HepG2 (cell line): Measurements from ENCODE around the gene MYD88. TPM values are rescaled to one million over a fixed set of nuclear protein-coding genes. Genes with fewer than 3 reads are reported as not detected.

Experiments
- ARNT2 ChIP-seq: sonication (generic); formaldehyde crosslinking; IDR thresholded peaks from 2 replicates; pipeline ENCODE4 v1.8.0; 2022; ENCODE audit warnings: mild to moderate bottlenecking, low read depth, missing genetic modification reagents, moderate library complexity
- NKX3-1 ChIP-seq: sonication (generic); formaldehyde crosslinking; IDR thresholded peaks from 2 replicates; pipeline ENCODE4 v1.5.0; 2020; ENCODE audit warnings: missing genetic modification reagents
- POLR2A ChIP-seq, 2 experiments: IDR thresholded peaks; 2 replicates each; pipeline ENCODE4 v1.6.1; 2011; ENCODE audit warnings: low read depth in 2 of 2, low read length in 2 of 2, mild to moderate bottlenecking in 1 of 2, moderate library complexity in 1 of 2; ENCODE audit not compliant: insufficient read depth in 1 of 2
- SOX5 ChIP-seq: IDR thresholded peaks from 2 replicates; pipeline ENCODE4 v1.6.1; 2016; ENCODE audit warnings: borderline replicate concordance
- ZFP37 ChIP-seq: sonication (generic); formaldehyde crosslinking; IDR thresholded peaks from 2 replicates; pipeline ENCODE4 v1.4.0; 2020; ENCODE audit warnings: missing genetic modification reagents, borderline replicate concordance
- ZNF264 ChIP-seq: sonication (generic); formaldehyde crosslinking; IDR thresholded peaks from 2 replicates; pipeline ENCODE4 v1.4.0; 2020; ENCODE audit warnings: missing genetic modification reagents
- ZNF501 ChIP-seq: sonication (generic); formaldehyde crosslinking; IDR thresholded peaks from 2 replicates; pipeline ENCODE4 v1.5.1; 2020; ENCODE audit warnings: mild to moderate bottlenecking, moderate library complexity, missing genetic modification reagents
- ZNF577 ChIP-seq: sonication (generic); formaldehyde crosslinking; IDR thresholded peaks from 2 replicates; pipeline ENCODE4 v1.4.0; 2020; ENCODE audit warnings: mild to moderate bottlenecking, low read depth, missing genetic modification reagents, borderline replicate concordance
- ZNF670 ChIP-seq: sonication (generic); formaldehyde crosslinking; IDR thresholded peaks from 2 replicates; pipeline ENCODE4 v1.8.0; 2022; ENCODE audit warnings: mild to moderate bottlenecking, missing genetic modification reagents, borderline replicate concordance
- ZNF775 ChIP-seq: sonication (generic); formaldehyde crosslinking; IDR thresholded peaks from 2 replicates; pipeline ENCODE4 v1.4.0; 2020; ENCODE audit warnings: missing genetic modification reagents, mild to moderate bottlenecking, moderate library complexity, borderline replicate concordance
- ZNF777 ChIP-seq: sonication (generic); formaldehyde crosslinking; IDR thresholded peaks from 2 replicates; pipeline ENCODE4 v1.4.0; 2020; ENCODE audit warnings: missing genetic modification reagents
- polyA plus RNA-seq, 8 experiments: library from polyadenylated mRNA; depleted of rRNA in 3 of 8; stranded (reverse) in 7 of 8; unstranded in 1 of 8; fragments of >200 nt; fragmentation: Illumina TruSeq in 4 of 8; extraction: Trizol in 4 of 8; gene quantifications; 2 replicates each; pipeline versions ENCODE4 v1.2.1 to v1.2.3, GENCODE V29; 2011 to 2016; ENCODE audit warnings: low read depth in 4 of 8, missing spikeins in 1 of 8, mixed read lengths in 1 of 8; ENCODE audit not compliant: insufficient read depth in 1 of 8
- total RNA-seq, 5 experiments: library from RNA; depleted of rRNA; stranded (reverse); fragments of >200 nt; fragmentation: Illumina TruSeq; extraction: Trizol; gene quantifications; 2 replicates each; pipeline ENCODE4 v1.2.3, GENCODE V29; 2016; ENCODE audit warnings: low read depth in 1 of 5
- TF ChIP-seq, protein P1 (sequence below): sonication (generic); formaldehyde crosslinking; IDR thresholded peaks from 2 replicates; pipeline ENCODE4 v1.4.0; 2020; ENCODE audit warnings: mild to moderate bottlenecking, missing genetic modification reagents
- TF ChIP-seq, protein P2 (sequence below): sonication (generic); formaldehyde crosslinking; IDR thresholded peaks from 2 replicates; pipeline ENCODE4 v1.5.1; 2020; ENCODE audit warnings: mild to moderate bottlenecking, missing genetic modification reagents, borderline replicate concordance
- TF ChIP-seq, protein P3 (sequence below): sonication (generic); formaldehyde crosslinking; IDR thresholded peaks from 2 replicates; pipeline ENCODE4 v1.8.1; 2023; ENCODE audit warnings: missing genetic modification reagents, mild to moderate bottlenecking, borderline replicate concordance
- TF ChIP-seq, protein P4 (sequence below): sonication (generic); formaldehyde crosslinking; IDR thresholded peaks from 2 replicates; pipeline ENCODE4 v1.8.1; 2023; ENCODE audit warnings: missing genetic modification reagents, inconsistent platforms, borderline replicate concordance
- TF ChIP-seq, protein P5 (sequence below): sonication (generic); formaldehyde crosslinking; conservative IDR thresholded peaks from 2 replicates; pipeline ENCODE4 v1.4.0; 2020; ENCODE audit warnings: missing genetic modification reagents

The MYD88 gene
- total and polyA plus RNA-seq, 2 of the 13 experiments (the other 11 are each of a cell fraction or from before 2014, with no cell fraction given): 7.6 to 32.7 TPM

DNA sequence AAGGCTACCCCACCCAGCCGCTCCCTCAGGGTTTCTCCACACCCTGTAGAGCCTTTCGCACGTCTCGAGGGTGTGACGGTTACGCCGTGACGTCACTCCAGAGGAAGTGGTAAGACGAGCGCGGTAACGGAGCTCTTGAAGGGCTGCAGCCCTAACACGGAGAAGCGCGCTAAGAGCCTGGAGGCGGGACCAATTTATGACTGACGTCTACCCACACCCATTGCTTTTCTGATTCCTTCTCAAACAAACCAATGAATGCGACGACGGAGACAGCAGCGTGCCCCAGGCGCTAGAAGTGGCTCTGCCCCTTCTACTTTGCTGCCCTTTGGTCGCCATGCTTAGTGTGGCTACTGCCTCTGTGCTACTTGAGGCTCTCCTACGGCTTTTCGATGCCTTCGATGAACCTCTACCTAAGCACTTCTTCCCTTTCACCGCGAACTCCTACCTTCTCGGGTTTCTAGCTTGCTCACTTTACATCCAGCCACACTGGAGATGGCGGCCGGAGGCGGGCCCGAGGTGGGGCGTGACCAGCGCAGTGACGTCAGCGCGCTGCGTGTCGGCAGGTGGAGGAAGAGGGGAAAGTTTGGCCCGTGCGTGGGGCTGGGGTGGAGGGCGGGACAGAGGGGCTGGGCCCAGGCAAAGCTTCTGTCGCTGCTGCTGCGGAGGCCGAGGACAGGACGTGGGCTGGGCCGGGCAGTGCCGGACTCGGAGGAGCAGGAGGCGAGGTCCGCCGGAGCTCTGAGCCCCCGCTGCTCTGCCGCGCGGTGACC is 26.7 kb downstream of the MYD88 start, which contains the start of gene OXSR1 (continued):
- TF ChIP-seq, protein P1, sequence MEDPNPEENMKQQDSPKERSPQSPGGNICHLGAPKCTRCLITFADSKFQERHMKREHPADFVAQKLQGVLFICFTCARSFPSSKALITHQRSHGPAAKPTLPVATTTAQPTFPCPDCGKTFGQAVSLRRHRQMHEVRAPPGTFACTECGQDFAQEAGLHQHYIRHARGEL (CRISPR knock-in tag): no peak
- TF ChIP-seq, protein P2, sequence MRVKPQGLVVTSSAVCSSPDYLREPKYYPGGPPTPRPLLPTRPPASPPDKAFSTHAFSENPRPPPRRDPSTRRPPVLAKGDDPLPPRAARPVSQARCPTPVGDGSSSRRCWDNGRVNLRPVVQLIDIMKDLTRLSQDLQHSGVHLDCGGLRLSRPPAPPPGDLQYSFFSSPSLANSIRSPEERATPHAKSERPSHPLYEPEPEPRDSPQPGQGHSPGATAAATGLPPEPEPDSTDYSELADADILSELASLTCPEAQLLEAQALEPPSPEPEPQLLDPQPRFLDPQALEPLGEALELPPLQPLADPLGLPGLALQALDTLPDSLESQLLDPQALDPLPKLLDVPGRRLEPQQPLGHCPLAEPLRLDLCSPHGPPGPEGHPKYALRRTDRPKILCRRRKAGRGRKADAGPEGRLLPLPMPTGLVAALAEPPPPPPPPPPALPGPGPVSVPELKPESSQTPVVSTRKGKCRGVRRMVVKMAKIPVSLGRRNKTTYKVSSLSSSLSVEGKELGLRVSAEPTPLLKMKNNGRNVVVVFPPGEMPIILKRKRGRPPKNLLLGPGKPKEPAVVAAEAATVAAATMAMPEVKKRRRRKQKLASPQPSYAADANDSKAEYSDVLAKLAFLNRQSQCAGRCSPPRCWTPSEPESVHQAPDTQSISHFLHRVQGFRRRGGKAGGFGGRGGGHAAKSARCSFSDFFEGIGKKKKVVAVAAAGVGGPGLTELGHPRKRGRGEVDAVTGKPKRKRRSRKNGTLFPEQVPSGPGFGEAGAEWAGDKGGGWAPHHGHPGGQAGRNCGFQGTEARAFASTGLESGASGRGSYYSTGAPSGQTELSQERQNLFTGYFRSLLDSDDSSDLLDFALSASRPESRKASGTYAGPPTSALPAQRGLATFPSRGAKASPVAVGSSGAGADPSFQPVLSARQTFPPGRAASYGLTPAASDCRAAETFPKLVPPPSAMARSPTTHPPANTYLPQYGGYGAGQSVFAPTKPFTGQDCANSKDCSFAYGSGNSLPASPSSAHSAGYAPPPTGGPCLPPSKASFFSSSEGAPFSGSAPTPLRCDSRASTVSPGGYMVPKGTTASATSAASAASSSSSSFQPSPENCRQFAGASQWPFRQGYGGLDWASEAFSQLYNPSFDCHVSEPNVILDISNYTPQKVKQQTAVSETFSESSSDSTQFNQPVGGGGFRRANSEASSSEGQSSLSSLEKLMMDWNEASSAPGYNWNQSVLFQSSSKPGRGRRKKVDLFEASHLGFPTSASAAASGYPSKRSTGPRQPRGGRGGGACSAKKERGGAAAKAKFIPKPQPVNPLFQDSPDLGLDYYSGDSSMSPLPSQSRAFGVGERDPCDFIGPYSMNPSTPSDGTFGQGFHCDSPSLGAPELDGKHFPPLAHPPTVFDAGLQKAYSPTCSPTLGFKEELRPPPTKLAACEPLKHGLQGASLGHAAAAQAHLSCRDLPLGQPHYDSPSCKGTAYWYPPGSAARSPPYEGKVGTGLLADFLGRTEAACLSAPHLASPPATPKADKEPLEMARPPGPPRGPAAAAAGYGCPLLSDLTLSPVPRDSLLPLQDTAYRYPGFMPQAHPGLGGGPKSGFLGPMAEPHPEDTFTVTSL (CRISPR knock-in tag): 0 out of 2 replicates have a peak, but pooled peaks have one; percentile 26
- TF ChIP-seq SOX5 (peak; percentile 31; the same call in 1 of the 2 replicates), ZNF577 (CRISPR knock-in tag) (0 out of 2 replicates have a peak, but pooled peaks have one; percentile 26), ARNT2 (CRISPR knock-in tag) (peak; percentile 86; the same call in 1 of the 2 replicates), POLR2A (IDR thresholded peaks at IDR 0.05; ENCODE audit: insufficient read depth in 1 of 2, low read depth in 2 of 2, low read length in 2 of 2) (peak; percentile 82 to 89), ZNF670 (CRISPR knock-in tag) (no peak), ZFP37 (CRISPR knock-in tag) (0 out of 2 replicates have a peak, but pooled peaks have one; percentile 60), ZNF501 (CRISPR knock-in tag) (peak; percentile 78; the same call in 1 of the 2 replicates), ZNF775 (CRISPR knock-in tag) (0 out of 2 replicates have a peak, but pooled peaks have one; percentile 27), ZNF264 (CRISPR knock-in tag) (peak; percentile 79), ZNF777 (CRISPR knock-in tag) (peak; percentile 36; the same call in 1 of the 2 replicates), NKX3-1 (no peak)
- TF ChIP-seq, protein P3, sequence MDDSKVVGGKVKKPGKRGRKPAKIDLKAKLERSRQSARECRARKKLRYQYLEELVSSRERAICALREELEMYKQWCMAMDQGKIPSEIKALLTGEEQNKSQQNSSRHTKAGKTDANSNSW (CRISPR knock-in tag): 0 out of 2 replicates have a peak, but pooled peaks have one; percentile 5
- TF ChIP-seq, protein P4, sequence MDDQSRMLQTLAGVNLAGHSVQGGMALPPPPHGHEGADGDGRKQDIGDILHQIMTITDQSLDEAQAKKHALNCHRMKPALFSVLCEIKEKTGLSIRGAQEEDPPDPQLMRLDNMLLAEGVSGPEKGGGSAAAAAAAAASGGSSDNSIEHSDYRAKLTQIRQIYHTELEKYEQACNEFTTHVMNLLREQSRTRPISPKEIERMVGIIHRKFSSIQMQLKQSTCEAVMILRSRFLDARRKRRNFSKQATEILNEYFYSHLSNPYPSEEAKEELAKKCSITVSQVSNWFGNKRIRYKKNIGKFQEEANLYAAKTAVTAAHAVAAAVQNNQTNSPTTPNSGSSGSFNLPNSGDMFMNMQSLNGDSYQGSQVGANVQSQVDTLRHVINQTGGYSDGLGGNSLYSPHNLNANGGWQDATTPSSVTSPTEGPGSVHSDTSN (CRISPR knock-in tag): peak; percentile 63; the same call in 1 of the 2 replicates
- TF ChIP-seq, protein P5, sequence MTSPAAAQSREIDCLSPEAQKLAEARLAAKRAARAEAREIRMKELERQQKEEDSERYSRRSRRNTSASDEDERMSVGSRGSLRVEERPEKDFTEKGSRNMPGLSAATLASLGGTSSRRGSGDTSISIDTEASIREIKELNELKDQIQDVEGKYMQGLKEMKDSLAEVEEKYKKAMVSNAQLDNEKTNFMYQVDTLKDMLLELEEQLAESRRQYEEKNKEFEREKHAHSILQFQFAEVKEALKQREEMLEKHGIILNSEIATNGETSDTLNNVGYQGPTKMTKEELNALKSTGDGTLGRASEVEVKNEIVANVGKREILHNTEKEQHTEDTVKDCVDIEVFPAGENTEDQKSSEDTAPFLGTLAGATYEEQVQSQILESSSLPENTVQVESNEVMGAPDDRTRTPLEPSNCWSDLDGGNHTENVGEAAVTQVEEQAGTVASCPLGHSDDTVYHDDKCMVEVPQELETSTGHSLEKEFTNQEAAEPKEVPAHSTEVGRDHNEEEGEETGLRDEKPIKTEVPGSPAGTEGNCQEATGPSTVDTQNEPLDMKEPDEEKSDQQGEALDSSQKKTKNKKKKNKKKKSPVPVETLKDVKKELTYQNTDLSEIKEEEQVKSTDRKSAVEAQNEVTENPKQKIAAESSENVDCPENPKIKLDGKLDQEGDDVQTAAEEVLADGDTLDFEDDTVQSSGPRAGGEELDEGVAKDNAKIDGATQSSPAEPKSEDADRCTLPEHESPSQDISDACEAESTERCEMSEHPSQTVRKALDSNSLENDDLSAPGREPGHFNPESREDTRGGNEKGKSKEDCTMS (CRISPR knock-in tag): no peak
